HG02973 (cell line): ENCODE data around the gene ADGRF3.
"Not testable (repeated sequence)": the region's sequence is repeated elsewhere in the genome, so short reads cannot be mapped to it uniquely, and the experiment has no call there.

Source experiments
- ATAC-seq: cut with Tn5 transposase; IDR thresholded peaks from one replicate; pipeline ENCODE4 v1.9.1; 2021; ENCODE audit warnings: moderate library complexity; ENCODE audit not compliant: unreplicated experiment

The ADGRF3 gene

DNA sequence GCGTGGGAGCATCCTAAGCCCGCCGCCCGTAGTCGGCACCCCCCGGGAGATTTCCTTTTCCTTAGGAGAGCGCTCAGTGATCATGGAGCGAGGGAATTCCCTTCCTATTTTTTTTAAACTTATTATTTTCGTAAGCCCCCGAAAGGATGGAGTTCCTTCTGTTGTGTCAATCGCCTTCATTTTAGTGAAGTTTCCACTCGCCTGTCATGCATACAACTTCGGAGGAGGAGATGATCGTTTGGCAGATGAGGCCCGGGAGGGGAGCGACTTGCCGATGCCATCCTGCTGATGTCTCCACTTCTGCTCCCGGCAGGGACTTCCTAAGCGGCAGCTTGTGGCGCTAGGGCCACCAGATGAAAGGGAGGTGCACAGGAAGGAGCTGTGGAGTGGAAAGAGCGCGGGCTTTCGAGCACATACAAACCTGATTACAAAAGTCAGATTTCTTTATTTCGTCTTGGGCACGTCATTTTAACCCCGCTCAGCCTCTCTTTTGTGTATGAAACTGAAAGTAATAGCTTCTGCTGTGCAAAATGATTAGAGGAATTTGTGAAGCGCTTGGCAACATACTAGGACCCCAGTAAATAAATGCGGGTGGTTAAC is at the start of gene ADGRF3:
Gene ADGRF3, minus strand, starts transcription at position 336 of the 600 bp plus-strand sequence. CDS start 555 bp downstream, outside the sequence.
- no peak for ATAC-seq

DNA sequence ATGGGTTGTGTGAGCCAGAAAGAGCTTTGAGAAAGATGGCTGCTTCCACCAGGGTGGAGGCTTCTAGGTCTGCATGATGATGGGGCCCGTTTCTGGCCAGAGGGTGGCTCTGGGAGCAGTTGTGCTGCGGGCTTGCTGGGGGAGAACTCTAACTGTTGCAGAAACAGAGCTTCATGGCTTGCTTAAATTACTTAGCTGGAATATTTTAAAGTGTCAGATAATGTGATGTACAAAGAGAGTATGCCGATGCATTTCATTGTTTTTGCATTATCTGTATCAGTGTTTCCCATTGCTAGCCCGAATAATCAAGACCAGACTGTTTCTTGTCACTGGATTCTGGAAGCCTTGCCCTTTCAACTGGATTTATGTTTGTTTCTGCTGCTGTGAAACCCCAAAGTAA is 48.8 kb upstream of the ADGRF3 start:
- ATAC-seq: no peak

DNA sequence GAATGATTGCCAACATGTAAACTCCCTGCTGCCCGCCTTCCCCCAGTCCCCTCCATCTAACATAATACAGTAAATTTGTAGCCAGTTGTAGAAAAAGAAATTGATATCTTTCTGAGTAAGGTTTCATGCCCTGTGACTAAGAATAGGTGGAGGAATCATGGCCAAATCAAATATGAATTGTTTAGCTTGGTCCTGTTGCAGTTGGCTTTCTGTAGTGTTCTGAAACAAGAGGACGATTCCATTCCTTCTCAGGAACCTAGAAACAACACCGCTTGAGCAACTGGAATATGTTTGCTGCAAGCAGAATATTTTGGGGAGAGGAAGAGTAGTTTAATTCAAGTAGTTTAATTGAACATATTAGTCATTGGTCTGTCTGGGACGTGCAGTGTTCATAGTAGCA is 48.1 kb upstream of the ADGRF3 start:
- no peak for ATAC-seq

DNA sequence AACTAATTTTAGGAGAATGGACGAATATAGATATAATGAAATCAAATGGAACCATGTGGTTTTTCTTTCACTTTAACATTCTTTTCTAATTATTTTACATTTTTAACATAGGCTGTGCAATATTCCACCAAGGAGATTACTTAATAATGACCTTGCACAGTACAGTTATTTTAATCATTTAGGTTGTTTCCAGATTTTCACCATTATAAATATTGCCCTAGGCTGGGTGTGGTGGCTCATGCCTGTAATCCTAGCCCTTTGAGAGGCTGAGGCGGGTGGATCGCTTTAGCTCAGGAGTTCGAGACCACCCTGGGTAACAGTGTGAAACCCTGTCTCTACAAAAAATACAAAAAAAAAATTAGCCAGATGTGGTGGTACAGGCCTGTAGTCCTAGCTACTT is 40.6 kb upstream of the ADGRF3 start:
- no peak for ATAC-seq

DNA sequence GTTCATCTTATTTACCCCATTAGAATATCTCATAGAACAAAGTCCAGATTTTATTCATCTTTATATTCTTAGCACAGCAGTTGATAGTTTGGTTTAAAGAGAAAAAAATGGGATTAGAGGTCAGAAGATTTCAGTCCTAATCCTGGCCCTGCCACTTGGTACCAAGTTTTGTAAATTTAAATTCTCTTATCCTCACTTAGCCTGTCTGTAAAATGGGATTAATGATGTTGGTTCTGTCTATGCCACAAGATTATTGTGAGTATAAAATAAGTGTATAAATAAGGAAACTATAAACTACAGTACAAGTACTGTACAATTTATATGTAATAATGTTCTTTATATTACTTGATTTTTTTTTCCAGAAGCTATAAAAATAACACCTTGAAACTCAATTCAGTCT is 38.0 kb upstream of the ADGRF3 start:
- no peak for ATAC-seq

DNA sequence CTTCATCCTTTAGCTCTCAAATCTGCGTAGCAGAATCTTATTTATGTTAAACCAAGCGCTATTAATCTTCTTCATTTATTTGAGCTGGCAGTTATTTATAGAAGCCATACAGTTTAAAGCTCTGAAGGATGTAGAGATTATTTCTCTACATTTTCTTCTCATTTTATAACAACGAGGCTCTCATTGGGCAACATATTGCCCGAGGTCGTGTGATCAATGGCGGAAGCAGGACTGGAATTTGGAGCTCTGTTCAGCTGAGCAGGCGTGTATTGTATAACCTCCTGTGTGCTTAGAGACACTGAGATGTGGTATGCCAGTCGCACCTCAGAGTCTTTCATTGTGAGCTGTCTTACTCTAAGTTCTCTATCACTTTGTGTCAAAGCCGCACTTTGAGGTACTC is 37.6 kb upstream of the ADGRF3 start:
- no peak for ATAC-seq

DNA sequence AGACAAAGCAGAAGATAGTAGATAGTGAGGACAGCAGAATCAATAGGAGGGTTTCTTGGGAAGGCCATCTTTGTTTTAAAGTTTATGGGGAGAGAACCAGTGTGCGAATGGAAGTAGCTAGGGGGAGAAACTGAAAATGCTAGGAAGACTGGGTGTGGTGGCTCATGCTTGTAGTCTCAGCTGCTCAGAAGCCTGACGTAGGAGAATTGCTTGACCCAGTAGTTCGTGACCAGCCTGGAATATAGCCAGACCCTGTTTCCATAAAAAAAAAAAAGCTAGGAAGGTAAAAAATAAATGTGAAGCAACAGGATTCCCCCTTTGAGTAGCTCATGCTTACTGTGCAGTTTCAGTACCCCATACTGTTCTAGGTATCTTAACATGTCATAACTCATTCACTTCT is 36.0 kb upstream of the ADGRF3 start:
- no peak for ATAC-seq

DNA sequence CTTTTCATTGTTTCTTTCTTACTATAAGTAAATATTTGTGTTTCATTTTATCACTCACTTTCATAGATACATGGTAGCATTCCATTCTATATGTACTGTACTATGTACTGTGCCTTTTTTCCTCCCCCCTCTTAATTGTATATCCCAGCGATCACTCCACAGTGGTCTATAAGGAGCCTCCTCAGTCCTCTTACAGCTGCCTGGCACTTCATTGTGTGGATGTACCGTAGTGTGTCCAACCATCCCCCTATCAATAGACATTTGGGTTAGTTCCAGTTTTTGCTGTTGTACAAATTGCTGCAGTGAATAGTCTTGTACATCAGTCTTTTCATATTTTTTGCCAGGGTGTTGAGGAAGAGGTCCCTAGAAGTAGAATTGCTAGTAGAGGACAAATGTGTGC is 33.7 kb upstream of the ADGRF3 start:
- no peak for ATAC-seq

- ATAC-seq: no peak
These were observed 30.2 kb upstream of the ADGRF3 start for GRCh38 chr2:26376799-26377198.

DNA sequence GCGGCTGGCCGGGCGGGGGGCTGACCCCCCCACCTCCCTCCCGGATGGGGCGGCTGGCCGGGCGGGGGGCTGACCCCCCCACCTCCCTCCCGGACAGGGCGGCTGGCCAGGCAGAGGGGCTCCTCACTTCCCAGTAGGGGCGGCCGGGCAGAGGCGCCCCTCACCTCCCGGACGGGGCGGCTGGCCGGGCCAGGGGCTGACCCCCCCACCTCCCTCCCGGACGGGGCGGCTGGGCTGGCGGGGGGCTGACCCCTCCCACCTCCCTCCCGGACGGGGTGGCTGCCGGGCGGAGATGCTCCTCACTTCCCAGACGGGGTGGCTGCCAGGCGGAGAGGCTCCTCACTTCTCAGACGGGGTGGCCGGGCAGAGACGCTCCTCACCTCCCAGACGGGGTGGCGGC is 24.3 kb upstream of the ADGRF3 start:
- ATAC-seq: not testable (repeated sequence)

DNA sequence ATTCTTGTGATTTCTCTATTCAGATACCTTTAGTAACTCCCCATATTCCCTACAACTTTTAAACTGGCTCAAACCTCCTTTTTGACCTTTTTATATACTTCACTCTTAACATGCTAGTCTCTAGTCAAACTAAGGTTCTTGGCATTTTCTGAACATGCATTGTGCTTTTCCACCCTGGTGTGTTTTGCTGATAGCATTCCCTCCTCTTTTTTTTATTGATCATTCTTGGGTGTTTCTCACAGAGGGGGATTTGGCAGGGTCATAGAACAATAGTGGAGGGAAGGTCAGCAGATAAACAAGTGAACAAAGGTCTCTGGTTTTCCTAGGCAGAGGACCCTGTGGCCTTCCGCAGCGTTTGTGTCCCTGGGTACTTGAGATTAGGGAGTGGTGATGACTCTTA is 23.1 kb upstream of the ADGRF3 start:
- not testable (repeated sequence) for ATAC-seq

DNA sequence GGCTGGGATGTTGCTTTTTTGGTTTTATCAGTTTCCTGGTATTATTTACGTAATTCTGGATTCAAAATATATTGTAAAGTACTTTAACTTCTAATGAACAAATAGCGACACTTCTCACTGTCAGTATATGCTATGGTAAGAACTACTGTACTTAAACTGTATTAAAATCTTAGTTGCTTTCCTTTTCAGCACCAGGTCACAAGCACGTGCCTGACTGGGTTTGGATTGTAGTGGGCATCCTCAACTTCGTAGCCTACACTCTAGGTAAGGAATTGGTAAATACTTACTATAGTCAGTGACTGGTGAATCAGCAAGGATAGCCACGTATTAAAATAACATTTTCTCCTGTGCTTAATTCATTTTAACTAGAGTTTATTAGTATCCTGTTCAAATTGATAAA is 20.4 kb upstream of the ADGRF3 start:
- ATAC-seq: no peak

- no peak for ATAC-seq
These were observed 18.1 kb upstream of the ADGRF3 start for GRCh38 chr2:26364669-26365068.

DNA sequence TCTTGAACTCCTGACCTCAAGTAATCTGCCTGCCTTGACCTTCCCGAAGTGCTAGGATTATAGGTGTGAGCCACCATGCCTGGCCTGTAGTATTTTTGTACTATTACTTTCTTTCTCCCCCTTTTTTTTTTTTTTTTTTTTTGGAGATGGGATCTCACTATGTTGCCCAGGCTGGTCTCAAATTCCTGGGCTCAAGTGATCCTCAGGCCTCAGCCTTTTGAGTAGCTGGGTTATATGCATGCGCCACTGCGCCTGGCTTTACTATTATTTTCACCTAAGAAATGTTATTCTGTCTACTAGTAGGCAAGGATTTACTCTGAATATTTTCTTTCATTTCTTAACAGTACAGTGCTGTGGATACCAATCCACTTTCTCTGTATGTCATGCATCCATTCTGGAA is 17.4 kb upstream of the ADGRF3 start:
- no peak for ATAC-seq

DNA sequence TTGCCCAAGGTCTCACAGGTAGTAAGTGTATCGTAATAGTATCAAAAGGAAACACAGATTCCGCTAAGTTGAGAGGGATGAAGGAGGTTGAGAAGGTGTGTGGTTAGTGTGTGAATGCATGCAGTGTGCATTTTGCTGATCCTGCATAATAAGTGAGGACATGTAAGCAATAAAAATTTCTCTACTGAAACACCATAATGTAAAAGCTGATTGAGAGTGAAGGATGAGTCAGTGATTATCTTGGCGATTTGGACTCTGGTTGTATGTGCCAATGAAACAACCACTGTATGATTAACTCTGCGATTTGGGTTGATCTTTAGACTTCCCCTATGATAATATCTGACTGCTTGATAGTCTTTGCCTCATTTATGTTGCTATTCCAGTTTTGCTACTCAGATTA is 16.7 kb upstream of the ADGRF3 start:
- no peak for ATAC-seq

DNA sequence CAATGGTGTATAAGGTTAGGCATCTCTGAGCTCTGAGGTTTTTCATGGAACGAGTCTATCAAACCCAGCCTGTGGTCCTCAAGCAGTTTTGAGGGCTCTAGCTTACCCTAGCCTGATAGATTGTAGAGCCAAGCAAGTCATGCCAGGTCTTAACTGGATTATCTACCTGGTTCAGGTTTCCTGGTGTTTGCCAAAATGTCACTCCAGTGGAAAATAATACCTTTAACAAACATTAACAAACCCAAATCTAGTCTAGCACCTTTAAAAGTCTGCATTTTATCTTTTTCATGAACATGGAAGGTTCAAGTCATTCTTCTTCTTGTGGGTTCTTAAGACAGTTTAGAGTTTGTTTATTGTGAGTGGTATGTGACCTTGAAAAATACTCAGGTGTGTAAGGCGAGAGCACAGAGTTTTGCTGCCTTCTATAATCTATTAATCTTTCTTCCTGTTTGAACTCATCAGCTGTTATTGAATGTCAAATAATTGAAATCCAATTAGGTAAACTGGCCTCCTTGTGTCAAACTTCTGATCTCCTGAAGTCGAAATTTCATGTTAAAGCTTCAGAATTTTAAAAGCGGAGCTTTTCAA is 13.4 kb upstream of the ADGRF3 start:
- no peak for ATAC-seq

DNA sequence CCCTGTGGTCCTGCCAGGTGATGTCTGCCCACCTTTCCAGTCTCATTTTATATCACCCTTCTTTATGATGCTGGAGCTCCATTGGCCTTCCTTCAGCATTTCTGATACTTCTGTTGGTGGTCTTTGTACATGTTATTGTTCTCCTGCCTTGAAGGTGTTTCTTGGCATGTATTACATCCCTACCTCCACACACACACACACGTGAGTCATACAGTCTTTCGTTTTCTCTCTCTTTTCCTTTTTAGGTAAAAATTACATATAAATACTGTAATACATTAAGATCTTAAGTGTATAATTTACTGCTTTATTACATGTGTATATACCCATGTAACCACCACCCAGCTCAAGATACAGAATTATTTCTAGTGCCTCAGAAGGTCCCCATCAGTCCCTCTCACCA is 10.2 kb upstream of the ADGRF3 start:
- ATAC-seq: no peak

DNA sequence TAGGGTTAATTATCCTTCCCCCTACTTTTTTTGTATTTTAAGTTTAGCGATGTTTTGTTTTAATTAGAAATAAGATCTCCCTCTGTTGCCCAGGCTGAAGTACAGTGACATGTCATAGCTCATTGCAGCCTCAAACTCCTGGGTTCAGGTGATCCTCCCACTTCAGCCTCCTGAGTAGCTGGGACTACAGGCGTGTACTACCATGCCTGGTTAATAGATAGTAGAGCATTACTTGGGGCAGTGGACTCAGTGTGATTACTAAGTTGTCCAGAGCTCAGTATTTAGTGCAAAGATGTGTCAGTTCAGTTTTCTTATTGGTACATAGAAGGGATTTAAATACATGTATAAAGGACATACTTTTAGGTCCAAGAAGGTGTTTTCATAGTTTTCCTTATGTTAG is 9.5 kb upstream of the ADGRF3 start:
- ATAC-seq: no peak

DNA sequence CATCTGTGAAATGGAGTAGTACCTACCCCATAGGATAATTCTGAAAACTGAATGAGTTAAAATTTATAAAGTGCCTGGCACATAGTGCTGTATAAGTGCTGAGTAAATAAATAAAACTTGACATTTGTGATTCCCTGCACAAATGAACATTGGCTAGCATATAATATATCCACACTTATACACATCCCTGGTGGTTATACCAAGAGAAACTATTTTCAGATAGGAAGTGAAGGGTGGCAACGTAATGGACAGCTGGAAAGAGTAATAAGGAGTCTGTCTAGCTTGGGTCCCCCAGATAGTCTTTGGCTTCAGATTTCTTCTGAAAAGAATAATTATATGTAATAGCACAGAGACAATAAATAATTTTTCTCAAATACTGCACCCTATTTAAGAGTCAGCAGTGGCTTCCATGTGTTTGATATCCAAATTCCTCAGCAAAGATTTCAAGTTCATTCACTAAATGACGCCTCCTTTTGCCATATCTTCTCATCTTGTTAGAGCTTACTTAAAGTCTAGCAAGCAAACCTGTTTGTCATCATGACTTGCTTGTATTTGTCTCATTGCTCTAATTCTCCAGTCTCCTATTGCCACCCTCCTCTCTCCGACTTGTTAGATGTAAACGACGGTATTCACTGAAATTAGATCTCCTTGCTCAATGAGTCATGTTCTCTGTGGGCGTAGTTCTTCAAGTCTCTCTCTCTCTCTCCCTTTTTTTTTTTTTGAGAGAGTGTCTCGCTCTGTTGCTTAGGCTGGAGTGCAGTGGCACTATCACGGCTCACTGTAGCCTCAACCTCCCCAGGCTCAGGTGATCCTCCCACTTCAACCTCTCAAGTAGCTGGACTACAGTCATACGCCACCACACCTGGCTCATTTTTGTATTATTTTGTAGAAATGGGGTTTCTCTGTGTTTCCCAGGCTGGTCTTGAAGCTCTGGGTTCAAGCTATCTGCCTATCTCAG is 8.7 kb upstream of the ADGRF3 start:
- ATAC-seq: no peak

DNA sequence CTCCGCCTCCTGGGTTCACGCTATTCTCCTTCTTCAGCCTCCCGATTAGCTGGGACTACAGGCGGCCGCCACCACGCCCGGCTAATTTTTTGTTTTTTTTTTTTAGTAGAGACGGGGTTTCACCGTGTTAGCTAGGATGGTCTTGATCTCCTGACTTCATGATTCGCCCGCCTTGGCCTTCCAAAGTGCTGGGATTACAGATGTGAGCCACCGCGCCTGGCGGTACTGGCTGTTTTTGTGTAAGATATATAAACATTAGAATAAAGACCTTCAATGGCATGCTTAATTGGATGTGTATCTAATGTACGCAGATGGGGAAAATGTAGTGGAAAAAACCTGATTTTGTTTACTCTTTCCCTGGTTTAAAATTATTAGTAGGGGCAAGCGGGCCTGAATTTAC is 7.9 kb upstream of the ADGRF3 start:
- ATAC-seq: not testable (repeated sequence)

- no peak for ATAC-seq
These were observed 6.3 kb upstream of the ADGRF3 start for GRCh38 chr2:26352892-26353291.
